Choroid plexus epithelial cell (primary cell): ENCODE results near the gene CREBZF.
A peak's percentile ranks its signal among the peaks of the same experiment; 100 is the strongest.

ENCODE experiments used
- DNase-seq: peaks from one replicate; pipeline ENCODE4 v3.0.0-alpha.2; 2010; ENCODE audit warnings: low read depth
- H3K4me3 ChIP-seq: 2 replicates; pipeline ENCODE4 v1.5.1; 2011; ENCODE audit warnings: low read depth, mild to moderate bottlenecking, control low read depth, low read length, moderate library complexity
- TF ChIP-seq, protein P1 (sequence below): conservative IDR thresholded peaks from 2 replicates; pipeline ENCODE4 v1.5.1; 2011; ENCODE audit warnings: low read depth, mild to moderate bottlenecking, control low read depth, inconsistent platforms, low read length, moderate library complexity

The CREBZF gene

DNA sequence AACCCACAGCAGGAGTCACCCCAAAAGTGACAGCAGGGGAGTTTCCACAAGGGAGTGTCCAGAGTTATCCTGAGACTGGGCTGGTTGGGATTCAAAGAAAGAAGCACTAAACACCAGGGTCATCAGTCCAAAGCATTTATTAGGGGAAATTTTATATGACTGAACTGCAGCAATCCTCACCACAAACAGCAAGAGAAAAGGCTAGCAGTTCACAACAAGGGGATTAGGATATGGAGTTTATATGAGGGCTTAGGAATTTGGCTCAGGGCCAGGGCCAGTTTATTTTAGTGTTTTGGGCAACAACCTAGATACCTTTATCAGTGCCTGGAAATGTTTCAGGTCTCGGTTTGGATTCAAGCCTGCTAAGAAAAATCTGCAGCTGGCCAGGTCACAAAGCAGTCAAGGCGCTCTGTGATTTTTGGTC lies 21.7 kb downstream of the CREBZF start:
- H3K4me3 ChIP-seq = no peak overlapping the region
- DNase-seq = no peak
- TF ChIP-seq, protein P1, sequence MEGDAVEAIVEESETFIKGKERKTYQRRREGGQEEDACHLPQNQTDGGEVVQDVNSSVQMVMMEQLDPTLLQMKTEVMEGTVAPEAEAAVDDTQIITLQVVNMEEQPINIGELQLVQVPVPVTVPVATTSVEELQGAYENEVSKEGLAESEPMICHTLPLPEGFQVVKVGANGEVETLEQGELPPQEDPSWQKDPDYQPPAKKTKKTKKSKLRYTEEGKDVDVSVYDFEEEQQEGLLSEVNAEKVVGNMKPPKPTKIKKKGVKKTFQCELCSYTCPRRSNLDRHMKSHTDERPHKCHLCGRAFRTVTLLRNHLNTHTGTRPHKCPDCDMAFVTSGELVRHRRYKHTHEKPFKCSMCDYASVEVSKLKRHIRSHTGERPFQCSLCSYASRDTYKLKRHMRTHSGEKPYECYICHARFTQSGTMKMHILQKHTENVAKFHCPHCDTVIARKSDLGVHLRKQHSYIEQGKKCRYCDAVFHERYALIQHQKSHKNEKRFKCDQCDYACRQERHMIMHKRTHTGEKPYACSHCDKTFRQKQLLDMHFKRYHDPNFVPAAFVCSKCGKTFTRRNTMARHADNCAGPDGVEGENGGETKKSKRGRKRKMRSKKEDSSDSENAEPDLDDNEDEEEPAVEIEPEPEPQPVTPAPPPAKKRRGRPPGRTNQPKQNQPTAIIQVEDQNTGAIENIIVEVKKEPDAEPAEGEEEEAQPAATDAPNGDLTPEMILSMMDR = no peak

DNA sequence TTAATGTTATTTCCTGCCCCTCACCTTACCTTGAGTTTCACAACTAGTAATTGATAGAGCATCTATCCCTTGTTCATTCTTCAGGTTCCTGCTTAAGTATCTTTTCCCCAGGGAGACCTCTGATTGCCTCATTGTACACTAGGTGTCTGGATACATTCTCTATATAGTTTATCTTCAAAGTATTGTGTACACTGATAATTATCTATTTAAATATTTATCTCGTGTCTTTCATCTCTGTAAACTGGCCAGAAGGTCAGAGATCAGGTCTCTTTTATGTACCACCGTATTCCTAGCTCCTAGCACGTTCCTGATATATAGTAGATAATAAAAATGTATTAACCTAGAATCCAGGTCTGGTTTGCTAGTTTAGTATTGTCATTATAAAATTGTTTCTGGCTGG lies 30.2 kb downstream of the CREBZF start:
- no peak overlapping the region for H3K4me3 ChIP-seq
- no peak for DNase-seq
- TF ChIP-seq, protein P1 = no peak

GRCh38 chr11:85628771-85629341 lies 36.1 kb downstream of the CREBZF start:
- no peak for DNase-seq
- peak overlapping the region; percentile 60 for H3K4me3 ChIP-seq

DNA sequence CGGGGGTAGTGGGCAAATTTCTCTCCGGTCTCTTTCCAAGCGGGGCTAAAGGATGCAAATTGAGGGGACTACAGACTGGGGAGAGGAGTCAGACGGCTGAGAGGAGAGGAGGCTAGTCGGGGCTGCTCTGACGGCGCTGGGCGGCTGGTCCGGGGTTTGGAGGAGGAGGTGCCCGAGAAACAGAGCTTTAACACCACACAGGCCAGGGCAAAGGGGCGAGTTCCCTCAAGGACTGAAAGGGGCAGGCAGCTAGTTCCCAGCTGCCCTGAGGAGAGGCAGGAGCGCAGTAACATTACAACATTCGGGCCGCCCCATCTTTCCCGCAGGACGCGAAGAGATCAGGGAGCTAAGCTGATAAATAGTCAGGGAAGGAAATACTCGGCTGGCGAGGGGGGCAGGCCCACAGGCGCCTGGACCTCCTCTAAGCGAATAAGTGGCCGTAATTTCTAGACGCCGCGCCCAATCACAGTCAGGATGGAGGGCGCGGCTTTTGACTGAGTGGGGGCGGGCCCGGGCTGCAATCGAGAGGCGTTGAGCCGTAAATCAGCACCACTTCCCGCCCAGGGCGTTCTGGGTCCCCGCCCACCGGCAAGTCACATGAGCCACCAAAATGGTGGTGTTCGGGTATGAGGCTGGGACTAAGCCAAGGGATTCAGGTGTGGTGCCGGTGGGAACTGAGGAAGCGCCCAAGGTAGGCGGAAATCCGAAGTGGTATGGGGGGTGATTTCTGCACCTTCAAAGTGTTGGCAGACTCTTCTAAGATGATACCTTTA lies 36.7 kb downstream of the CREBZF start, which contains the start of gene TMEM126B:
TSS of gene TMEM126B (plus strand) at position 596 of the 773 bp plus-strand sequence. CDS start at position 611, 15 bp downstream.
- DNase-seq = peak; percentile 97
- TF ChIP-seq, protein P1 = no peak

More at GRCh38 chr11:85628771-85629341, 36.1 kb downstream of the CREBZF start:
- TF ChIP-seq, protein P1 = no peak

GRCh38 chr11:85627332-85627997 lies 37.5 kb downstream of the CREBZF start, which contains the start of gene DLG2:
Gene DLG2, minus strand, starts transcription at chr11:85627344.
- TF ChIP-seq, protein P1 = no peak
- peak; percentile 24 for DNase-seq
- peak within 1 kb of the TSS; percentile 60 for H3K4me3 ChIP-seq

More for the DNA sequence above, 36.7 kb downstream of the CREBZF start, which contains the start of gene TMEM126B:
- H3K4me3 ChIP-seq = peak within 1 kb of the TSS; percentile 60

DNA sequence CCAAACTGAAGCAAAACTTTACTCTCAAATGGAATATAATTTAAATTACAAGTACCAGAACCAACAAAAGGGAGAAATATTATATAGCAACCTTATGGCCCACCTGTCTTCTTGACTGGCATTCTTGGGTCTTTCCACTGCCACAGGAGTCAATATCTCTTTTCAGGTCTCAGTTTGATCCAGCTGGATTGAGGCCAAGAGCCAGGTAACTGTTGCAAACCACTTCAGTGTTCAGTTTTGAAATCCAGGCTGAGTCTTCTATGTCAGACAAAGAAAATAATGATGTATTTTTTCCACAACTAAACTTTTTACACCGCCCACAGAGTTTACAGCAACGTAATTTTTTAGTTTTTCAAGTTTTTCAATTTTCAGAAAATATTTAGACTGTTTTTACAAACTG lies 38.4 kb downstream of the CREBZF start:
- no peak overlapping the region for H3K4me3 ChIP-seq
- no peak for DNase-seq
- TF ChIP-seq, protein P1 = no peak
